SU-DHL-6 (cell line): ENCODE data around the gene ENO2.
"Not testable (repeated sequence)": the region's sequence is repeated elsewhere in the genome, so short reads cannot be mapped to it uniquely, and the experiment has no call there.

Source experiments
- H2AFZ ChIP-seq: fragments of 200-600 bp; sonication (generic); 2 replicates; pipeline ENCODE4 v1.6.1; 2014; ENCODE audit warnings: low read depth, mild to moderate bottlenecking, moderate library complexity, mixed read lengths, antibody characterized with exemption, low read length; ENCODE audit not compliant: severe bottlenecking
- H3F3A ChIP-seq: fragments of 200-600 bp; shearing (Covaris generic); 2 replicates; pipeline ENCODE4 v1.6.0; 2016; ENCODE audit warnings: antibody characterized with exemption, mild to moderate bottlenecking; ENCODE audit not compliant: insufficient read depth
- H3K27ac ChIP-seq: fragments of 200-600 bp; sonication (generic); 2 replicates; pipeline ENCODE4 v1.5.1; 2016; ENCODE audit warnings: low read depth, mild to moderate bottlenecking, low read length, moderate library complexity, mixed read lengths
- H3K27me3 ChIP-seq: fragments of 200-600 bp; sonication (generic), shearing (Covaris generic); 2 replicates; pipeline ENCODE4 v1.6.0; 2014; ENCODE audit warnings: mild to moderate bottlenecking, low read length
- H3K36me3 ChIP-seq: fragments of 200-600 bp; sonication (generic); 2 replicates; pipeline ENCODE4 v1.6.1; 2014; ENCODE audit warnings: mild to moderate bottlenecking, low read length, mixed read lengths
- H3K4me2 ChIP-seq: fragments of 300-600, 200-600 bp; shearing (Covaris generic), sonication (generic); 2 replicates; pipeline ENCODE4 v1.6.0; 2014; ENCODE audit warnings: low read length, low read depth, mild to moderate bottlenecking; ENCODE audit not compliant: poor library complexity, severe bottlenecking
- H3K4me3 ChIP-seq: fragments of 200-600 bp; sonication (generic); 2 replicates; pipeline ENCODE4 v1.5.1; 2014; ENCODE audit warnings: antibody characterized with exemption, low read length, mild to moderate bottlenecking, mixed read lengths; ENCODE audit not compliant: insufficient read depth, poor library complexity, severe bottlenecking
- H3K79me2 ChIP-seq: fragments of 200-600 bp; sonication (generic); 2 replicates; pipeline ENCODE4 v1.6.1; 2014; ENCODE audit warnings: mild to moderate bottlenecking, low read length, moderate library complexity; ENCODE audit not compliant: insufficient read depth
- H3K9ac ChIP-seq: fragments of 200-600 bp; sonication (generic); 2 replicates; pipeline ENCODE4 v1.7.0; 2014; ENCODE audit warnings: mild to moderate bottlenecking, low read length
- H3K9me2 ChIP-seq: fragments of 200-600 bp; sonication (generic); replicated peaks from 2 replicates; pipeline ENCODE4 v1.6.1; 2014; ENCODE audit warnings: low read length; ENCODE audit not compliant: insufficient read depth
- H3K9me3 ChIP-seq: fragments of 200-600 bp; sonication (generic); 2 replicates; pipeline ENCODE4 v1.6.1; 2014; ENCODE audit warnings: low read length, mixed read lengths; ENCODE audit not compliant: insufficient read depth
- H4K20me1 ChIP-seq: fragments of 200-600 bp; sonication (generic); 2 replicates; pipeline ENCODE4 v1.6.1; 2014; ENCODE audit warnings: low read depth, mild to moderate bottlenecking, antibody characterized with exemption, low read length, moderate library complexity, mixed read lengths
- EZH2phosphoT487 ChIP-seq: fragments of 200-600 bp; sonication (generic), shearing (Covaris generic); conservative IDR thresholded peaks from 2 replicates; pipeline ENCODE4 v1.6.1; 2018; ENCODE audit warnings: mild to moderate bottlenecking, antibody characterized with exemption, low read length, moderate library complexity, mixed read lengths
- TF ChIP-seq, protein P1 (sequence below): fragments of 200-600 bp; sonication (generic); IDR thresholded peaks from one replicate; pipeline ENCODE4 v1.5.1; 2017; ENCODE audit warnings: antibody characterized with exemption, mild to moderate bottlenecking, low read length, moderate library complexity; ENCODE audit not compliant: insufficient read depth, poor library complexity, severe bottlenecking

The ENO2 gene

GRCh38 chr12:6890789-6891645 lies 23.4 kb upstream of the ENO2 start:
- Histone ChIP-seq H3K9ac (peak overlapping the region; percentile 74), H3F3A (peaks cover 12% of the 10 kb centered on the region), H3K4me3 (peak overlapping the region; percentile 56), H3K27me3 (no peaks in the 10 kb centered on the region), H3K9me2 (no peaks in the 10 kb centered on the region), H3K79me2 (no peaks in the 10 kb centered on the region), H3K9me3 (no peaks in the 10 kb centered on the region), H2AFZ (peak overlapping the region; percentile 94), H4K20me1 (no peaks in the 10 kb centered on the region), H3K4me2 (peak overlapping the region; percentile 92), H3K36me3 (no peaks in the 10 kb centered on the region), H3K27ac (peak overlapping the region; percentile 78)
- TF ChIP-seq EZH2phosphoT487 = no peak
- TF ChIP-seq, protein P1, sequence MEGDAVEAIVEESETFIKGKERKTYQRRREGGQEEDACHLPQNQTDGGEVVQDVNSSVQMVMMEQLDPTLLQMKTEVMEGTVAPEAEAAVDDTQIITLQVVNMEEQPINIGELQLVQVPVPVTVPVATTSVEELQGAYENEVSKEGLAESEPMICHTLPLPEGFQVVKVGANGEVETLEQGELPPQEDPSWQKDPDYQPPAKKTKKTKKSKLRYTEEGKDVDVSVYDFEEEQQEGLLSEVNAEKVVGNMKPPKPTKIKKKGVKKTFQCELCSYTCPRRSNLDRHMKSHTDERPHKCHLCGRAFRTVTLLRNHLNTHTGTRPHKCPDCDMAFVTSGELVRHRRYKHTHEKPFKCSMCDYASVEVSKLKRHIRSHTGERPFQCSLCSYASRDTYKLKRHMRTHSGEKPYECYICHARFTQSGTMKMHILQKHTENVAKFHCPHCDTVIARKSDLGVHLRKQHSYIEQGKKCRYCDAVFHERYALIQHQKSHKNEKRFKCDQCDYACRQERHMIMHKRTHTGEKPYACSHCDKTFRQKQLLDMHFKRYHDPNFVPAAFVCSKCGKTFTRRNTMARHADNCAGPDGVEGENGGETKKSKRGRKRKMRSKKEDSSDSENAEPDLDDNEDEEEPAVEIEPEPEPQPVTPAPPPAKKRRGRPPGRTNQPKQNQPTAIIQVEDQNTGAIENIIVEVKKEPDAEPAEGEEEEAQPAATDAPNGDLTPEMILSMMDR = peak; percentile 83

GRCh38 chr12:6891646-6892001 lies 22.8 kb upstream of the ENO2 start:
- H3K9ac ChIP-seq = peak overlapping the region; percentile 74
- H3K4me3 ChIP-seq = peak overlapping the region; percentile 56
- peak overlapping the region; percentile 94 for H2AFZ ChIP-seq
- no peaks in the 10 kb centered on the region for H3K27me3 ChIP-seq
- peak overlapping the region; percentile 64 for H3K27ac ChIP-seq
- no peaks in the 10 kb centered on the region for H4K20me1 ChIP-seq
- peak overlapping the region; percentile 76 for H3K4me2 ChIP-seq
- H3K9me3 ChIP-seq = no peaks in the 10 kb centered on the region
- H3K9me2 ChIP-seq = no peaks in the 10 kb centered on the region
- no peaks in the 10 kb centered on the region for H3K36me3 ChIP-seq
- H3F3A ChIP-seq = peaks cover 12% of the 10 kb centered on the region
- H3K79me2 ChIP-seq = no peaks in the 10 kb centered on the region
- TF ChIP-seq EZH2phosphoT487 = no peak
- TF ChIP-seq, protein P1 = no peak

DNA sequence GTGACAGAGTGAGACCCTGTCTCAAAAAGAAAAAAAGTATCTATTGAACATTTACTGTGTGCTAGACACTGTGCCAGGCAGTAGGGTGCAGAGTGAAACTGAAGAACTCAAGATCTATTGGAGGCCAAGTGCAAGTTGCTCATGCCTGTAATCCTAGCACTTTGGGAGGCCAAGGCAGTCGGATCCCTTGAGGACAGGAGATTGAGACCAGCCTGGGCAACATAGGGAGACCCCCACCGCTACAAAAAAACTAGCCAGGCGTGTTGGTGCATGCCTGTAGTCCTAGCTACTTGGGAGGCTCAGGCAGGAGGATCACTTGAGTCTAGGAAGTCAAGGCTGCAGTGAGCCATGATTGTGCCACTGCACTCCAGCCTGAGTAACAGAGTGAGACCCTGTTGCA lies 21.7 kb upstream of the ENO2 start:
- not testable (repeated sequence) for H3K4me3 ChIP-seq, H3K9ac ChIP-seq, H3K79me2 ChIP-seq, H3K27ac ChIP-seq, H4K20me1 ChIP-seq, H3K27me3 ChIP-seq, H3K9me2 ChIP-seq, H3K36me3 ChIP-seq, H2AFZ ChIP-seq, H3K9me3 ChIP-seq, H3K4me2 ChIP-seq
- peaks cover 12% of the 10 kb centered on the region for H3F3A ChIP-seq

DNA sequence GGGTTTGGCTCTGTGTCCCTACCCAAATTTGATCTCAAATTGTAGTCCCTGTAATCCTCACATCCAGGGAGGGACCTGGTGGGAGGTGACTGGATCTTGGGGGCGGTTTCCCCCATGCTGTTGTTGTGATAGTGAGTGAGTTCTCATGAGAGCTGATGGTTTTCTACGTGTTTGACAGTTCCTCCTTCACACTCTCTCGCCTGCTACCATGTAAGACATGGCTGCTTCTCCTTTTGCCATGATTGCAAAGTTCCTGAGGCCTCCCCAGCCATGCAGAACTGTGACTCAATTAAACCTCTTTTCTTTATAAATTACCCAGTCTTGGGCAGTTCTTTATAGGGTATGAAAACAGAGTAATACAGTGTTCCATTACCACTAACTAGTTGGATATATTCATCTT lies 20.1 kb upstream of the ENO2 start:
- H2AFZ ChIP-seq = no peak overlapping the region
- TF ChIP-seq EZH2phosphoT487 = no peak
- TF ChIP-seq, protein P1 = no peak
- no peaks in the 10 kb centered on the region for H3K36me3 ChIP-seq
- H3K4me3 ChIP-seq = no peak overlapping the region
- no peaks in the 10 kb centered on the region for H3K79me2 ChIP-seq
- H3K27ac ChIP-seq = no peak overlapping the region
- H3K4me2 ChIP-seq = no peak overlapping the region
- H4K20me1 ChIP-seq = no peaks in the 10 kb centered on the region
- no peaks in the 10 kb centered on the region for H3K9me2 ChIP-seq
- H3F3A ChIP-seq = peaks cover 4% of the 10 kb centered on the region; the same call in 1 of the 2 replicates
- no peak overlapping the region for H3K9ac ChIP-seq
- H3K27me3 ChIP-seq = no peaks in the 10 kb centered on the region
- H3K9me3 ChIP-seq = no peaks in the 10 kb centered on the region
